GM21447 (cell line): ENCODE results near the gene CDC34.
A peak's percentile ranks its signal among the peaks of the same experiment; 100 is the strongest.
"Not testable (repeated sequence)": the region's sequence is repeated elsewhere in the genome, so short reads cannot be mapped to it uniquely, and the experiment has no call there.

ENCODE experiments used
- ATAC-seq: cut with Tn5 transposase; IDR thresholded peaks from one replicate; pipeline ENCODE4 v1.9.1; 2021; ENCODE audit not compliant: unreplicated experiment

CDC34 gene

GRCh38 chr19:572743-573518, 41.4 kb downstream of the CDC34 start:
- ATAC-seq = peak; percentile 27

- ATAC-seq = no peak
These were observed 41.9 kb downstream of the CDC34 start for GRCh38 chr19:573519-573825.

- ATAC-seq = no peak
These were observed 43.3 kb downstream of the CDC34 start for GRCh38 chr19:574658-575526.

- ATAC-seq = no peak
These were observed 44.3 kb downstream of the CDC34 start for GRCh38 chr19:575527-576506.

GRCh38 chr19:576768-577438, 45.3 kb downstream of the CDC34 start:
- ATAC-seq = no peak

- ATAC-seq = no peak
These were observed 46.2 kb downstream of the CDC34 start for GRCh38 chr19:577439-578392.

GRCh38 chr19:579111-579841, 47.7 kb downstream of the CDC34 start:
- ATAC-seq = no peak

GRCh38 chr19:579842-580155, 48.2 kb downstream of the CDC34 start:
- no peak for ATAC-seq

- ATAC-seq = no peak
These were observed 48.8 kb downstream of the CDC34 start for GRCh38 chr19:580274-580835.

- ATAC-seq = no peak
These were observed 50.0 kb downstream of the CDC34 start for GRCh38 chr19:581399-582111.

GRCh38 chr19:582497-583197, 51.1 kb downstream of the CDC34 start:
- no peak for ATAC-seq

- no peak for ATAC-seq
These were observed 51.8 kb downstream of the CDC34 start for GRCh38 chr19:583198-583967.

GRCh38 chr19:583968-584239, 52.3 kb downstream of the CDC34 start:
- no peak for ATAC-seq

- ATAC-seq = no peak
These were observed 52.9 kb downstream of the CDC34 start for GRCh38 chr19:584240-585001.

- not testable (repeated sequence) for ATAC-seq
These were observed 53.6 kb downstream of the CDC34 start for GRCh38 chr19:585146-585545.

GRCh38 chr19:585551-586110, 54.1 kb downstream of the CDC34 start:
- ATAC-seq = no peak
